SK-N-SH (cell line): ENCODE data around the gene KANK3.

Experiments used
- CTCF ChIP-seq: fragments of 200-600 bp; sonication (generic); IDR thresholded peaks from 2 replicates; pipeline ENCODE4 v1.6.1; 2017; ENCODE audit warnings: antibody characterized with exemption, mild to moderate bottlenecking, moderate library complexity
- EP300 ChIP-seq, 2 experiments: IDR thresholded peaks; 2 replicates each; pipeline versions ENCODE4 v1.4.0 to v1.6.1; 2012; ENCODE audit warnings: borderline replicate concordance in 1 of 2, low read depth in 1 of 2, low read length in 1 of 2
- EZH2phosphoT487 ChIP-seq: fragments of 200-600 bp; sonication (generic); IDR thresholded peaks from 2 replicates; pipeline ENCODE4 v1.6.1; 2017; ENCODE audit warnings: low read depth, mixed run types, mild to moderate bottlenecking, antibody characterized with exemption, moderate library complexity, borderline replicate concordance
- FOXM1 ChIP-seq: IDR thresholded peaks from 2 replicates; pipeline ENCODE4 v1.4.0; 2012; ENCODE audit warnings: low read depth, mild to moderate bottlenecking
- JUND ChIP-seq: IDR thresholded peaks from 2 replicates; pipeline ENCODE4 v1.4.0; 2012
- NRF1 ChIP-seq: IDR thresholded peaks from 2 replicates; pipeline ENCODE4 v1.6.1; 2012; ENCODE audit warnings: low read depth, mild to moderate bottlenecking, low read length
- PBX3 ChIP-seq: IDR thresholded peaks from 2 replicates; pipeline ENCODE4; 2012
- RAD21 ChIP-seq: IDR thresholded peaks from 2 replicates; pipeline ENCODE4 v1.6.1; 2012; ENCODE audit warnings: mild to moderate bottlenecking, low read length
- RCOR1 ChIP-seq: fragments of 150-350 bp; IDR thresholded peaks from 2 replicates; pipeline ENCODE4 v1.6.1; 2017; ENCODE audit warnings: antibody characterized with exemption, low read length
- ZBTB33 ChIP-seq: IDR thresholded peaks from 2 replicates; pipeline ENCODE4 v1.4.0; 2012; ENCODE audit warnings: low read depth, borderline replicate concordance

- TF ChIP-seq CTCF: no peak
- TF ChIP-seq PBX3: no peak
- no peak for TF ChIP-seq JUND
- no peak for TF ChIP-seq EZH2phosphoT487
- TF ChIP-seq EP300 (IDR thresholded peaks at IDR 0.05; ENCODE audit: borderline replicate concordance in 1 of 2, low read depth in 1 of 2, low read length in 1 of 2): no peak
- no peak for TF ChIP-seq ZBTB33
- TF ChIP-seq FOXM1: no peak
- no peak for TF ChIP-seq RAD21
- no peak for TF ChIP-seq RCOR1
- no peak for TF ChIP-seq NRF1
Observed at GRCh38 chr19:8366961-8367326, 23.9 kb upstream of the KANK3 start.
